Measurements from ENCODE around the gene AMBRA1.

DNA sequence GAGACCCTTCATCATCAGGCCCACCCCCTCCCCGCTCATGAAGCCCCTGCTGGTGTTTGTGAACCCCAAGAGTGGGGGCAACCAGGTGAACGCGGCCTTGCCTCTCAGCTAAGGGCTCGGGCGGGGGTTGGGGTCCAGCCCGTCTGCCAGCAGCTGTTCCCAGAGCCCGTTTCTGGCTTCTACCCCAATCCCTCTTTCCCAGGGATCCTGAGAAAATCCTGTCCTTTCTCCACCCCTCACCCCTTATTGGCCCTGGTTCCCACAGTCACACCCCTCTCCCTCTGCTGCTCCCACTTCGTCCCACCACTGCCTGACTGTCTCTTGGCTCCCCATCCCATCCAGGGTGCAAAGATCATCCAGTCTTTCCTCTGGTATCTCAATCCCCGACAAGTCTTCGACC lies 221.7 kb downstream of the AMBRA1 start:
- TF ChIP-seq, protein P1, sequence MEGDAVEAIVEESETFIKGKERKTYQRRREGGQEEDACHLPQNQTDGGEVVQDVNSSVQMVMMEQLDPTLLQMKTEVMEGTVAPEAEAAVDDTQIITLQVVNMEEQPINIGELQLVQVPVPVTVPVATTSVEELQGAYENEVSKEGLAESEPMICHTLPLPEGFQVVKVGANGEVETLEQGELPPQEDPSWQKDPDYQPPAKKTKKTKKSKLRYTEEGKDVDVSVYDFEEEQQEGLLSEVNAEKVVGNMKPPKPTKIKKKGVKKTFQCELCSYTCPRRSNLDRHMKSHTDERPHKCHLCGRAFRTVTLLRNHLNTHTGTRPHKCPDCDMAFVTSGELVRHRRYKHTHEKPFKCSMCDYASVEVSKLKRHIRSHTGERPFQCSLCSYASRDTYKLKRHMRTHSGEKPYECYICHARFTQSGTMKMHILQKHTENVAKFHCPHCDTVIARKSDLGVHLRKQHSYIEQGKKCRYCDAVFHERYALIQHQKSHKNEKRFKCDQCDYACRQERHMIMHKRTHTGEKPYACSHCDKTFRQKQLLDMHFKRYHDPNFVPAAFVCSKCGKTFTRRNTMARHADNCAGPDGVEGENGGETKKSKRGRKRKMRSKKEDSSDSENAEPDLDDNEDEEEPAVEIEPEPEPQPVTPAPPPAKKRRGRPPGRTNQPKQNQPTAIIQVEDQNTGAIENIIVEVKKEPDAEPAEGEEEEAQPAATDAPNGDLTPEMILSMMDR (IDR thresholded peaks at IDR 0.05; ENCODE audit: insufficient read depth, low read length) = no peak
- no peak for TF ChIP-seq GABPA (IDR thresholded peaks at IDR 0.05; ENCODE audit: low read depth)
- no peak for TF ChIP-seq POLR2AphosphoS5 (IDR thresholded peaks at IDR 0.05; ENCODE audit: low read depth)
- TF ChIP-seq, protein P2, sequence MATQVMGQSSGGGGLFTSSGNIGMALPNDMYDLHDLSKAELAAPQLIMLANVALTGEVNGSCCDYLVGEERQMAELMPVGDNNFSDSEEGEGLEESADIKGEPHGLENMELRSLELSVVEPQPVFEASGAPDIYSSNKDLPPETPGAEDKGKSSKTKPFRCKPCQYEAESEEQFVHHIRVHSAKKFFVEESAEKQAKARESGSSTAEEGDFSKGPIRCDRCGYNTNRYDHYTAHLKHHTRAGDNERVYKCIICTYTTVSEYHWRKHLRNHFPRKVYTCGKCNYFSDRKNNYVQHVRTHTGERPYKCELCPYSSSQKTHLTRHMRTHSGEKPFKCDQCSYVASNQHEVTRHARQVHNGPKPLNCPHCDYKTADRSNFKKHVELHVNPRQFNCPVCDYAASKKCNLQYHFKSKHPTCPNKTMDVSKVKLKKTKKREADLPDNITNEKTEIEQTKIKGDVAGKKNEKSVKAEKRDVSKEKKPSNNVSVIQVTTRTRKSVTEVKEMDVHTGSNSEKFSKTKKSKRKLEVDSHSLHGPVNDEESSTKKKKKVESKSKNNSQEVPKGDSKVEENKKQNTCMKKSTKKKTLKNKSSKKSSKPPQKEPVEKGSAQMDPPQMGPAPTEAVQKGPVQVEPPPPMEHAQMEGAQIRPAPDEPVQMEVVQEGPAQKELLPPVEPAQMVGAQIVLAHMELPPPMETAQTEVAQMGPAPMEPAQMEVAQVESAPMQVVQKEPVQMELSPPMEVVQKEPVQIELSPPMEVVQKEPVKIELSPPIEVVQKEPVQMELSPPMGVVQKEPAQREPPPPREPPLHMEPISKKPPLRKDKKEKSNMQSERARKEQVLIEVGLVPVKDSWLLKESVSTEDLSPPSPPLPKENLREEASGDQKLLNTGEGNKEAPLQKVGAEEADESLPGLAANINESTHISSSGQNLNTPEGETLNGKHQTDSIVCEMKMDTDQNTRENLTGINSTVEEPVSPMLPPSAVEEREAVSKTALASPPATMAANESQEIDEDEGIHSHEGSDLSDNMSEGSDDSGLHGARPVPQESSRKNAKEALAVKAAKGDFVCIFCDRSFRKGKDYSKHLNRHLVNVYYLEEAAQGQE (IDR thresholded peaks at IDR 0.05; ENCODE audit: insufficient replicate concordance, low read depth) = no peak
- TF ChIP-seq SPI1 (IDR thresholded peaks at IDR 0.05; ENCODE audit: borderline replicate concordance, low read depth) = no peak
